ENCODE measurements around the gene SLC6A13.

The SLC6A13 gene

GRCh38 chr12:206746-207440, 55.7 kb downstream of the SLC6A13 start:
- no peak overlapping the region for H3K27ac ChIP-seq
- ChIA-PET CTCF (no interaction called here), POLR2A (ENCODE audit: low non-redundant PET) (no interaction called here)
- no peak for TF ChIP-seq CTCF (conservative IDR thresholded peaks at IDR 0.05; ENCODE audit: low read depth)
- DNase-seq (ENCODE audit: low spot score): no peak

- CTCF ChIA-PET: no interaction called here
- POLR2A ChIA-PET (ENCODE audit: low non-redundant PET): no interaction called here
- no peak for TF ChIP-seq CTCF (conservative IDR thresholded peaks at IDR 0.05; ENCODE audit: low read depth)
- DNase-seq (ENCODE audit: low spot score): no peak
- no peak overlapping the region for H3K27ac ChIP-seq
These were observed 57.6 kb downstream of the SLC6A13 start for GRCh38 chr12:205026-205425.

GRCh38 chr12:204261-204678, 58.4 kb downstream of the SLC6A13 start:
- ChIA-PET POLR2A (ENCODE audit: low non-redundant PET) (no interaction called here), CTCF (no interaction called here)
- no peak for TF ChIP-seq CTCF (conservative IDR thresholded peaks at IDR 0.05; ENCODE audit: low read depth)
- no peak for DNase-seq (ENCODE audit: low spot score)
- H3K27ac ChIP-seq: no peak overlapping the region

GRCh38 chr12:203462-204260, 59.0 kb downstream of the SLC6A13 start:
- TF ChIP-seq CTCF (conservative IDR thresholded peaks at IDR 0.05; ENCODE audit: low read depth): no peak
- H3K27ac ChIP-seq: no peak overlapping the region
- DNase-seq (ENCODE audit: low spot score): no peak
- POLR2A ChIA-PET (ENCODE audit: low non-redundant PET): no interaction called here
- CTCF ChIA-PET: interaction anchor here (0.7 kb wide), 1 partner anchor 14 kb away, joined by 3 read pairs; no protein-coding TSS in a partner anchor

GRCh38 chr12:203074-203461, 59.6 kb downstream of the SLC6A13 start:
- POLR2A ChIA-PET (ENCODE audit: low non-redundant PET): no interaction called here
- no peak overlapping the region for H3K27ac ChIP-seq
- no peak for DNase-seq (ENCODE audit: low spot score)
- no peak for TF ChIP-seq CTCF (conservative IDR thresholded peaks at IDR 0.05; ENCODE audit: low read depth)
- CTCF ChIA-PET: interaction anchor here (0.7 kb wide), 1 partner anchor 13 kb away, joined by 3 read pairs; no protein-coding TSS in a partner anchor

- no peak for TF ChIP-seq CTCF (conservative IDR thresholded peaks at IDR 0.05; ENCODE audit: low read depth)
- CTCF ChIA-PET: no interaction called here
- POLR2A ChIA-PET (ENCODE audit: low non-redundant PET): no interaction called here
- DNase-seq (ENCODE audit: low spot score): no peak
- no peak overlapping the region for H3K27ac ChIP-seq
These were observed 60.4 kb downstream of the SLC6A13 start for GRCh38 chr12:202081-202731.
